ENCODE data around the gene EFCAB5.
"Not testable (repeated sequence)": the region's sequence is repeated elsewhere in the genome, so short reads cannot be mapped to it uniquely, and the experiment has no call there.

Gene EFCAB5

GRCh38 chr17:30117675-30118081 is 176.2 kb downstream of the EFCAB5 start:
- H3K4me3 ChIP-seq (ENCODE audit: low read length in 2 of 2), result peak overlapping the region; percentile 91 to 92
- H3K36me3 ChIP-seq (ENCODE audit: control insufficient read depth in 2 of 2, insufficient read depth in 2 of 2, low read length in 2 of 2), result no peaks in the 10 kb centered on the region
- peak overlapping the region; percentile 99 for H3K9ac ChIP-seq (ENCODE audit: low read length in 2 of 2)
- peak overlapping the region; percentile 97 for H3K27ac ChIP-seq (ENCODE audit: low read length)
- no peaks in the 10 kb centered on the region for H3K9me3 ChIP-seq (ENCODE audit: control insufficient read depth in 2 of 2, low read length in 2 of 2)
- peaks cover 4% of the 10 kb centered on the region for H3K4me1 ChIP-seq (ENCODE audit: control insufficient read depth, insufficient read depth, low read length)
- no peaks in the 10 kb centered on the region for H3K27me3 ChIP-seq (ENCODE audit: control insufficient read depth in 1 of 2, insufficient read depth in 2 of 2, low read length in 2 of 2)

- H3K27me3 ChIP-seq (ENCODE audit: control insufficient read depth in 1 of 2, insufficient read depth in 2 of 2, low read length in 2 of 2); H3K4me1 ChIP-seq (ENCODE audit: control insufficient read depth, insufficient read depth, low read length); H3K4me3 ChIP-seq (ENCODE audit: low read length in 2 of 2); H3K27ac ChIP-seq (ENCODE audit: low read length); H3K9ac ChIP-seq (ENCODE audit: low read length in 2 of 2); H3K9me3 ChIP-seq (ENCODE audit: control insufficient read depth in 2 of 2, low read length in 2 of 2); H3K36me3 ChIP-seq (ENCODE audit: control insufficient read depth in 2 of 2, insufficient read depth in 2 of 2, low read length in 2 of 2): not testable (repeated sequence)
Observed at GRCh38 chr17:30118635-30119034, 177.2 kb downstream of the EFCAB5 start.

GRCh38 chr17:30124273-30124796 is 182.9 kb downstream of the EFCAB5 start:
- Histone ChIP-seq H3K9ac (ENCODE audit: low read length in 2 of 2) (no peak overlapping the region), H3K27ac (ENCODE audit: low read length) (no peak overlapping the region), H3K36me3 (ENCODE audit: control insufficient read depth in 2 of 2, insufficient read depth in 2 of 2, low read length in 2 of 2) (peaks cover 0 to 5% of the 10 kb centered on the region in 2 donors), H3K27me3 (ENCODE audit: control insufficient read depth in 1 of 2, insufficient read depth in 2 of 2, low read length in 2 of 2) (no peaks in the 10 kb centered on the region), H3K4me3 (ENCODE audit: low read length in 2 of 2) (no peak overlapping the region), H3K9me3 (ENCODE audit: control insufficient read depth in 2 of 2, low read length in 2 of 2) (no peaks in the 10 kb centered on the region), H3K4me1 (ENCODE audit: control insufficient read depth, insufficient read depth, low read length) (no peaks in the 10 kb centered on the region)

- H3K4me3 ChIP-seq (ENCODE audit: low read length in 2 of 2), result no peak overlapping the region
- H3K36me3 ChIP-seq (ENCODE audit: control insufficient read depth in 2 of 2, insufficient read depth in 2 of 2, low read length in 2 of 2), result peaks cover 3 to 6% of the 10 kb centered on the region in 2 donors
Observed at GRCh38 chr17:30130121-30130520, 188.7 kb downstream of the EFCAB5 start.

GRCh38 chr17:30132615-30133014 is 191.2 kb downstream of the EFCAB5 start:
- H3K4me1 ChIP-seq (ENCODE audit: control insufficient read depth, insufficient read depth, low read length), result no peaks in the 10 kb centered on the region
- H3K27ac ChIP-seq (ENCODE audit: low read length), result no peak overlapping the region
- no peaks in the 10 kb centered on the region for H3K27me3 ChIP-seq (ENCODE audit: control insufficient read depth in 1 of 2, insufficient read depth in 2 of 2, low read length in 2 of 2)
- no peaks in the 10 kb centered on the region for H3K9me3 ChIP-seq (ENCODE audit: control insufficient read depth in 2 of 2, low read length in 2 of 2)
- no peak overlapping the region for H3K9ac ChIP-seq (ENCODE audit: low read length in 2 of 2)
- H3K36me3 ChIP-seq (ENCODE audit: control insufficient read depth in 2 of 2, insufficient read depth in 2 of 2, low read length in 2 of 2), result peaks cover 3 to 6% of the 10 kb centered on the region in 2 donors
- H3K4me3 ChIP-seq (ENCODE audit: low read length in 2 of 2), result no peak overlapping the region

More at GRCh38 chr17:30130121-30130520, 188.7 kb downstream of the EFCAB5 start:
- Histone ChIP-seq H3K9me3 (ENCODE audit: control insufficient read depth in 2 of 2, low read length in 2 of 2) (no peaks in the 10 kb centered on the region), H3K27ac (ENCODE audit: low read length) (no peak overlapping the region), H3K9ac (ENCODE audit: low read length in 2 of 2) (no peak overlapping the region), H3K4me1 (ENCODE audit: control insufficient read depth, insufficient read depth, low read length) (no peaks in the 10 kb centered on the region), H3K27me3 (ENCODE audit: control insufficient read depth in 1 of 2, insufficient read depth in 2 of 2, low read length in 2 of 2) (no peaks in the 10 kb centered on the region)

GRCh38 chr17:30133197-30133596 is 191.8 kb downstream of the EFCAB5 start:
- Histone ChIP-seq H3K27me3 (ENCODE audit: control insufficient read depth in 1 of 2, insufficient read depth in 2 of 2, low read length in 2 of 2) (no peaks in the 10 kb centered on the region), H3K27ac (ENCODE audit: low read length) (no peak overlapping the region), H3K4me3 (ENCODE audit: low read length in 2 of 2) (no peak overlapping the region), H3K9ac (ENCODE audit: low read length in 2 of 2) (no peak overlapping the region), H3K4me1 (ENCODE audit: control insufficient read depth, insufficient read depth, low read length) (no peaks in the 10 kb centered on the region), H3K36me3 (ENCODE audit: control insufficient read depth in 2 of 2, insufficient read depth in 2 of 2, low read length in 2 of 2) (peaks cover 3 to 4% of the 10 kb centered on the region in 2 donors), H3K9me3 (ENCODE audit: control insufficient read depth in 2 of 2, low read length in 2 of 2) (no peaks in the 10 kb centered on the region)

GRCh38 chr17:30134551-30134950 is 193.1 kb downstream of the EFCAB5 start:
- H3K9ac ChIP-seq (ENCODE audit: low read length in 2 of 2), result no peak overlapping the region
- H3K9me3 ChIP-seq (ENCODE audit: control insufficient read depth in 2 of 2, low read length in 2 of 2), result no peaks in the 10 kb centered on the region
- no peak overlapping the region for H3K27ac ChIP-seq (ENCODE audit: low read length)
- H3K4me3 ChIP-seq (ENCODE audit: low read length in 2 of 2), result no peak overlapping the region
- no peaks in the 10 kb centered on the region for H3K4me1 ChIP-seq (ENCODE audit: control insufficient read depth, insufficient read depth, low read length)
- H3K27me3 ChIP-seq (ENCODE audit: control insufficient read depth in 1 of 2, insufficient read depth in 2 of 2, low read length in 2 of 2), result no peaks in the 10 kb centered on the region
- peaks cover 3 to 4% of the 10 kb centered on the region in 2 donors for H3K36me3 ChIP-seq (ENCODE audit: control insufficient read depth in 2 of 2, insufficient read depth in 2 of 2, low read length in 2 of 2)

- Histone ChIP-seq H3K4me3 (ENCODE audit: low read length in 2 of 2) (no peak overlapping the region), H3K27ac (ENCODE audit: low read length) (no peak overlapping the region), H3K4me1 (ENCODE audit: control insufficient read depth, insufficient read depth, low read length) (no peaks in the 10 kb centered on the region), H3K9me3 (ENCODE audit: control insufficient read depth in 2 of 2, low read length in 2 of 2) (no peaks in the 10 kb centered on the region), H3K36me3 (ENCODE audit: control insufficient read depth in 2 of 2, insufficient read depth in 2 of 2, low read length in 2 of 2) (peaks cover 0 to 4% of the 10 kb centered on the region in 2 donors), H3K27me3 (ENCODE audit: control insufficient read depth in 1 of 2, insufficient read depth in 2 of 2, low read length in 2 of 2) (no peaks in the 10 kb centered on the region), H3K9ac (ENCODE audit: low read length in 2 of 2) (no peak overlapping the region)
Observed at GRCh38 chr17:30137158-30137557, 195.7 kb downstream of the EFCAB5 start.

- not testable (repeated sequence) for H3K27ac ChIP-seq (ENCODE audit: low read length); H3K36me3 ChIP-seq (ENCODE audit: control insufficient read depth in 2 of 2, insufficient read depth in 2 of 2, low read length in 2 of 2); H3K9ac ChIP-seq (ENCODE audit: low read length in 2 of 2); H3K27me3 ChIP-seq (ENCODE audit: control insufficient read depth in 1 of 2, insufficient read depth in 2 of 2, low read length in 2 of 2); H3K9me3 ChIP-seq (ENCODE audit: control insufficient read depth in 2 of 2, low read length in 2 of 2); H3K4me1 ChIP-seq (ENCODE audit: control insufficient read depth, insufficient read depth, low read length); H3K4me3 ChIP-seq (ENCODE audit: low read length in 2 of 2)
Observed at GRCh38 chr17:30147860-30148259, 206.4 kb downstream of the EFCAB5 start.

- H3K27ac ChIP-seq (ENCODE audit: low read length), result no peak overlapping the region
- no peaks in the 10 kb centered on the region for H3K9me3 ChIP-seq (ENCODE audit: control insufficient read depth in 2 of 2, low read length in 2 of 2)
- H3K27me3 ChIP-seq (ENCODE audit: control insufficient read depth in 1 of 2, insufficient read depth in 2 of 2, low read length in 2 of 2), result no peaks in the 10 kb centered on the region
- no peak overlapping the region for H3K9ac ChIP-seq (ENCODE audit: low read length in 2 of 2)
- no peak overlapping the region for H3K4me3 ChIP-seq (ENCODE audit: low read length in 2 of 2)
- no peaks in the 10 kb centered on the region for H3K4me1 ChIP-seq (ENCODE audit: control insufficient read depth, insufficient read depth, low read length)
- H3K36me3 ChIP-seq (ENCODE audit: control insufficient read depth in 2 of 2, insufficient read depth in 2 of 2, low read length in 2 of 2), result no peaks in the 10 kb centered on the region
Observed at GRCh38 chr17:30148376-30148775, 206.9 kb downstream of the EFCAB5 start.

- Histone ChIP-seq H3K27me3 (ENCODE audit: control insufficient read depth in 1 of 2, insufficient read depth in 2 of 2, low read length in 2 of 2) (no peaks in the 10 kb centered on the region), H3K4me3 (ENCODE audit: low read length in 2 of 2) (no peak overlapping the region), H3K9me3 (ENCODE audit: control insufficient read depth in 2 of 2, low read length in 2 of 2) (no peaks in the 10 kb centered on the region), H3K36me3 (ENCODE audit: control insufficient read depth in 2 of 2, insufficient read depth in 2 of 2, low read length in 2 of 2) (no peaks in the 10 kb centered on the region), H3K9ac (ENCODE audit: low read length in 2 of 2) (no peak overlapping the region), H3K27ac (ENCODE audit: low read length) (no peak overlapping the region), H3K4me1 (ENCODE audit: control insufficient read depth, insufficient read depth, low read length) (no peaks in the 10 kb centered on the region)
Observed at GRCh38 chr17:30151471-30151870, 210.0 kb downstream of the EFCAB5 start.
